Activated CD4-positive, alpha-beta memory T cell treated with anti-CD3 and anti-CD28 coated beads for 36 hours (primary cell): ENCODE data around the gene EFNA5. TPM values are rescaled to one million over a fixed set of nuclear protein-coding genes. Genes with fewer than 3 reads are reported as not detected.

Experiments used
- CTCF ChIA-PET: fragments of 350-600 bp; sonication (Branson Sonifier 250); formaldehyde crosslinking; loops from one replicate; lab custom pipeline; 2021; ENCODE audit warnings: antibody characterized with exemption, inconsistent platforms; lab: Charles Lee
- POLR2A ChIA-PET: fragments of 350-600 bp; sonication (Branson Sonifier 250); formaldehyde crosslinking; loops from one replicate; lab custom pipeline; 2021; ENCODE audit warnings: antibody characterized with exemption; lab: Charles Lee
- DNase-seq: peaks from one replicate; pipeline ENCODE4 v3.0.0-alpha.2; 2020
- H3K27ac Mint-ChIP-seq: one replicate; pipeline ENCODE4 v1.8.0; 2021; ENCODE audit warnings: mixed read lengths
- H3K27me3 Mint-ChIP-seq: one replicate; pipeline ENCODE4 v1.8.0; 2021; ENCODE audit warnings: mixed read lengths
- H3K36me3 Mint-ChIP-seq: one replicate; pipeline ENCODE4 v1.8.0; 2021; ENCODE audit warnings: mixed read lengths
- H3K4me1 Mint-ChIP-seq: one replicate; pipeline ENCODE4 v1.8.0; 2021; ENCODE audit warnings: low read depth, mixed read lengths
- H3K4me3 Mint-ChIP-seq: one replicate; pipeline ENCODE4 v1.8.0; 2021; ENCODE audit warnings: mild to moderate bottlenecking, mixed read lengths
- H3K9me3 Mint-ChIP-seq: one replicate; pipeline ENCODE4 v1.8.0; 2021; ENCODE audit warnings: mixed read lengths
- intact Hi-C: fragments of 100-400 bp; cut with micrococcal nuclease; formaldehyde crosslinking; loops from one replicate; pipeline ENCODE4 v1.15.1; 2023
- total RNA-seq, 2 experiments: library from RNA; stranded (reverse); gene quantifications; one replicate each; pipeline ENCODE4 v1.2.3, GENCODE V29; 2021

The EFNA5 gene
- total RNA-seq, 2 experiments from 2014 or later = not detected

GRCh38 chr5:107607196-107607595 is 63.5 kb downstream of the EFNA5 start:
- DNase-seq = no peak
- no peak overlapping the region for H3K27ac Mint-ChIP-seq
- CTCF ChIA-PET = no interaction called here
- no peaks in the 10 kb centered on the region for H3K9me3 Mint-ChIP-seq
- H3K36me3 Mint-ChIP-seq = no peaks in the 10 kb centered on the region
- no peak overlapping the region for H3K4me3 Mint-ChIP-seq
- POLR2A ChIA-PET = no interaction called here
- H3K4me1 Mint-ChIP-seq = no peaks in the 10 kb centered on the region
- intact Hi-C loops = no loop called here
- H3K27me3 Mint-ChIP-seq = peaks cover 13% of the 10 kb centered on the region

DNA sequence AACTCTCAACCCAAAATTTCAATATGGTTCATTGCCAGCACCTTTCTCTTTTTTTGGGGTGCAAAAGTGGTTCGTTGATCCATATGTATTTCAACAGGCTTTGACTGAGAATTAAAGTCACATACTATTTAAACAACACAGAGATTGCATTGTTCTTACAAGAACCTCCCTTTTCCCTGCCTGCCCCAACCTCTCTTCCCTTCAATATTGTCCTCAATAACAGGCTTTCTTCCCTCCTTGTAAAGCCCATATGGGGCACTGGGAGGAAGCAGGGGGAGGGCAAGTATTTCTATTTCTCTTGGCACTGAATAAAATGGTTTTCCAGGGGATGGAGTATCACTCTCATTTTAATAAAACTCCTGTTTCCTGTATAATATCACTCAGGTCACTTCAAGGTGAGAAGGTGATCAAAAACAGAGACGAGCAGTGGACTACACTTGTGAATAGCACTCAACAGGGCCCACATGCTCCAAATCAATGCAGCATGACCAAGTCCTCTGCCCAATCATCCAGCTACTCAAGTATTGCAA is 65.1 kb downstream of the EFNA5 start:
- H3K4me3 Mint-ChIP-seq = no peak overlapping the region
- POLR2A ChIA-PET = no interaction called here
- DNase-seq = no peak
- intact Hi-C loops = no loop called here
- CTCF ChIA-PET = no interaction called here
- no peaks in the 10 kb centered on the region for H3K9me3 Mint-ChIP-seq
- no peaks in the 10 kb centered on the region for H3K36me3 Mint-ChIP-seq
- H3K4me1 Mint-ChIP-seq = no peaks in the 10 kb centered on the region
- H3K27me3 Mint-ChIP-seq = peaks cover 7% of the 10 kb centered on the region
- H3K27ac Mint-ChIP-seq = no peak overlapping the region

GRCh38 chr5:107604990-107605389 is 65.7 kb downstream of the EFNA5 start:
- no peaks in the 10 kb centered on the region for H3K4me1 Mint-ChIP-seq
- H3K9me3 Mint-ChIP-seq = no peaks in the 10 kb centered on the region
- H3K27ac Mint-ChIP-seq = no peak overlapping the region
- DNase-seq = no peak
- intact Hi-C loops = no loop called here
- H3K27me3 Mint-ChIP-seq = peaks cover 7% of the 10 kb centered on the region
- ChIA-PET POLR2A (no interaction called here), CTCF (no interaction called here)
- no peaks in the 10 kb centered on the region for H3K36me3 Mint-ChIP-seq
- H3K4me3 Mint-ChIP-seq = no peak overlapping the region

- no peaks in the 10 kb centered on the region for H3K36me3 Mint-ChIP-seq
- H3K27me3 Mint-ChIP-seq = peaks cover 7% of the 10 kb centered on the region
- ChIA-PET CTCF (no interaction called here), POLR2A (no interaction called here)
- no peaks in the 10 kb centered on the region for H3K9me3 Mint-ChIP-seq
- H3K4me1 Mint-ChIP-seq = no peaks in the 10 kb centered on the region
- intact Hi-C loops = no loop called here
- DNase-seq = no peak
- H3K27ac Mint-ChIP-seq = no peak overlapping the region
- H3K4me3 Mint-ChIP-seq = no peak overlapping the region
These were observed 66.4 kb downstream of the EFNA5 start for GRCh38 chr5:107604146-107604910.

DNA sequence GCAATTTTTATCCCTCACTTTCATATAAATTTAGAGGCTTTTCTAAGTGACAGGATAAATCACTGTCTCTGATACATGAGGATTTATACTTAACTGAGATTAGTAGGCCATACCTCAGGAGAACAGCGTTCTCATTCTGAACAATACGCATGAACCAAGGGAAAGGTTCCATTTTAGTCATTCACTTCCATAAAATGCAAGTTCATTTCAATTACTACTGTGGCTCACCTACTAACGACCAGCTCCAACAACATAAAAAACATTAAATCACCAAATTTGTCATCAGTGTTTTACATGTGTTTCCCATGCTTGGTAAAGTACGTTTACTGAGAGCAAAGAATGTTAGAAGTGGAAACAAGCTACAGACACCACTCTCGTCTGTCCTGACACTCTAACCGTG is 67.4 kb downstream of the EFNA5 start:
- Mint-ChIP-seq H3K4me3 (no peak overlapping the region), H3K4me1 (no peaks in the 10 kb centered on the region), H3K36me3 (no peaks in the 10 kb centered on the region)

GRCh38 chr5:107602896-107603295 is 67.8 kb downstream of the EFNA5 start:
- CTCF ChIA-PET = no interaction called here
- no peak for DNase-seq
- POLR2A ChIA-PET = no interaction called here
- H3K27ac Mint-ChIP-seq = no peak overlapping the region
- H3K4me1 Mint-ChIP-seq = no peaks in the 10 kb centered on the region
- H3K4me3 Mint-ChIP-seq = no peak overlapping the region
- H3K9me3 Mint-ChIP-seq = no peaks in the 10 kb centered on the region
- H3K36me3 Mint-ChIP-seq = no peaks in the 10 kb centered on the region
- intact Hi-C loops = no loop called here
- peaks cover 7% of the 10 kb centered on the region for H3K27me3 Mint-ChIP-seq

More for the DNA sequence above, 67.4 kb downstream of the EFNA5 start:
- intact Hi-C loops = no loop called here
- Mint-ChIP-seq H3K27ac (no peak overlapping the region), H3K9me3 (no peaks in the 10 kb centered on the region), H3K27me3 (peaks cover 7% of the 10 kb centered on the region)
- ChIA-PET CTCF (no interaction called here), POLR2A (no interaction called here)
- DNase-seq = no peak

- POLR2A ChIA-PET = no interaction called here
- Mint-ChIP-seq H3K36me3 (no peaks in the 10 kb centered on the region), H3K27ac (no peak overlapping the region), H3K27me3 (peaks cover 6% of the 10 kb centered on the region), H3K9me3 (no peaks in the 10 kb centered on the region), H3K4me3 (no peak overlapping the region), H3K4me1 (no peaks in the 10 kb centered on the region)
- intact Hi-C loops = no loop called here
- DNase-seq = no peak
- CTCF ChIA-PET = no interaction called here
These were observed 69.7 kb downstream of the EFNA5 start for GRCh38 chr5:107601076-107601475.

DNA sequence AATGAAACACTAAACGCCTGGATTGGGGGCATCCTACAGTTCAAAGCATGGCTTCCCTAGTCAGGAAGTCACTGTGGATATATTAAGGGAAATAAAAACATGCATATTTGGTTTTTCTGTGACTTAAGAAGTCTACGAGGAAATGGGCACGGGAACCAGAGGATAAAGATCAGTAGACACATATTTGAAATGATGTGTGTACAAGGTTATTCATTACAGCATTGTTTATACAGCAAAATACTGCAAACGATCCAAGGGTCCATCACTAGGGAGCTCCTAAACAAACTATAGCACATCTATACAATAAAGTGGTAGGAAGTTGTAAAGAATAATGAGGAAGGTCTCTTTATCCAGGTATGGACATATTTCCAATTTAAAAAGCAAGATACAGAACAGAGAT is 71.8 kb downstream of the EFNA5 start:
- no peak overlapping the region for H3K4me3 Mint-ChIP-seq
- no peak overlapping the region for H3K27ac Mint-ChIP-seq
- H3K9me3 Mint-ChIP-seq = no peaks in the 10 kb centered on the region
- no peaks in the 10 kb centered on the region for H3K4me1 Mint-ChIP-seq
- H3K27me3 Mint-ChIP-seq = peaks cover 2% of the 10 kb centered on the region
- ChIA-PET POLR2A (no interaction called here), CTCF (no interaction called here)
- H3K36me3 Mint-ChIP-seq = no peaks in the 10 kb centered on the region
- intact Hi-C loops = no loop called here
- no peak for DNase-seq

DNA sequence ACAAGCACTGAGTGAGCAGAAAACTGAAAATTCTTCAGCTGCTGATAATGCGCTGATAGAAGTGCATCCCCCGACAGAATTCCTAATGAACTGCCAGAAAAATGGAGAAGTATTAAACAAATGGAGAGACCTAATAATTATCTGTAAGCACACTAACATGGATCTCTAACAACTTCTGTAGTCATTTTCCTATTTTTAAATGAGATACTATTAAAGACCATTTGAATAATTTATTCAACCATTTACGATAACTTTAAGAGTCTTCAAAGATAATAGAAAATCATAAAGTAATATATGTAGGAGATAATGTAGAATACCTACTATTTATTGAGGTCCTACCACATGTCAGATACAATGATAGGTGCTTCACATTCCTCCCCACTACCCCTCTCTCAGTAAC is 72.9 kb downstream of the EFNA5 start:
- H3K27ac Mint-ChIP-seq = no peak overlapping the region
- H3K4me3 Mint-ChIP-seq = no peak overlapping the region
- no peaks in the 10 kb centered on the region for H3K4me1 Mint-ChIP-seq
- no peaks in the 10 kb centered on the region for H3K9me3 Mint-ChIP-seq
- intact Hi-C loops = no loop called here
- no peak for DNase-seq
- ChIA-PET CTCF (no interaction called here), POLR2A (no interaction called here)
- H3K36me3 Mint-ChIP-seq = no peaks in the 10 kb centered on the region
- peaks cover 2% of the 10 kb centered on the region for H3K27me3 Mint-ChIP-seq

GRCh38 chr5:107597247-107597646 is 73.5 kb downstream of the EFNA5 start:
- Mint-ChIP-seq H3K27ac (no peak overlapping the region), H3K4me1 (no peaks in the 10 kb centered on the region), H3K4me3 (no peak overlapping the region), H3K27me3 (peaks cover 2% of the 10 kb centered on the region), H3K9me3 (no peaks in the 10 kb centered on the region), H3K36me3 (no peaks in the 10 kb centered on the region)
- ChIA-PET CTCF (interaction anchor here (0.7 kb wide), 2 partner anchors 185 to 332 kb away, joined by 3 read pairs; no protein-coding TSS in a partner anchor), POLR2A (no interaction called here)
- no peak for DNase-seq
- intact Hi-C loops = no loop called here

DNA sequence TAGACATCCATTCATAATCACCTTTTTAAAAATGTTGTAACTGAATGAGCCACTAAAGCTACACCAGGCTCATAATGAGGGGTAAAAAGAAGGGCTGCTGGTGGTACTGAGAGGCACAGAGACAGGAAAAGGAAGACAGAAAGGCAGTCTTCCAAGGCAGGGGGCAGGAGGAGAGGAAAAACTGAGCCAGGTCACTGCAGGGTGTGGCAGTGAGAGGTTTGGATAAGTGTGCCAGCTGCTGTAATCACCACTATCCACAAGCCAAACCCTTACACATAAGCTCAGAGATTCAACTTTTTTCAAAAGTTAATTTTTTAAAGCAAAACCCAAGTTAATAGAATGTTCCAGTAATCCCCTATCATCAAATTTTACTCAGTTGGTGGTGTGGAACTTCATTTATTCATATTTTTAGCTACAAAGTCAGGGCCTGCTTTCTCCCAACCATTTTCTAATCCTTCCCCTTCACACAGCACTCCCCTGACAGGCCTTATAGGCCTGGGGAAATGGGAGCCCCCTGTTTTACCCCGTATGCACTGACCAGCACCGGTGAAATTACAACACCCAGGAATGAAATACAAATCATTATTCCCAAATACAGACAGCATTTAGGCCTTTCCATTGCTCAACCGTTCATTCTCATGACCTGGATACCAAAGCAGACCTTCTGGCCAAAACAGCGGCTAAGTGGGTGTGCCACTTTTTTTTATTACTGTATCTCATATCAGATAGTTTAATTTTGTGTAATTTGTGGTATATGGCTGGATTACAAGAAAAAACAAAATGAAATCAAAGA is 76.3 kb downstream of the EFNA5 start:
- H3K9me3 Mint-ChIP-seq = no peaks in the 10 kb centered on the region
- H3K36me3 Mint-ChIP-seq = no peaks in the 10 kb centered on the region
- peaks cover 2% of the 10 kb centered on the region for H3K27me3 Mint-ChIP-seq
- ChIA-PET CTCF (interaction anchor here (1.1 kb wide), 1 partner anchor 22 kb away, joined by 4 read pairs; no protein-coding TSS in a partner anchor), POLR2A (no interaction called here)
- no peak for DNase-seq
- H3K27ac Mint-ChIP-seq = no peak overlapping the region
- H3K4me3 Mint-ChIP-seq = no peak overlapping the region
- no peaks in the 10 kb centered on the region for H3K4me1 Mint-ChIP-seq
- intact Hi-C loops = no loop called here

- Mint-ChIP-seq H3K9me3 (no peaks in the 10 kb centered on the region), H3K27ac (no peak overlapping the region), H3K27me3 (peaks cover 3% of the 10 kb centered on the region), H3K4me3 (no peak overlapping the region), H3K4me1 (no peaks in the 10 kb centered on the region), H3K36me3 (no peaks in the 10 kb centered on the region)
- CTCF ChIA-PET = no interaction called here
- no peak for DNase-seq
- POLR2A ChIA-PET = no interaction called here
- intact Hi-C loops = no loop called here
These were observed 77.7 kb downstream of the EFNA5 start for GRCh38 chr5:107593009-107593408.
